K562 (cell line): ENCODE data around the gene HOXC5. TPM values are rescaled to one million over a fixed set of nuclear protein-coding genes. Genes with fewer than 3 reads are reported as not detected.

Source experiments
- ATAC-seq: fragments of 200-7000 bp; cut with Tn5 transposase; 3 replicates; pipeline ENCODE4 v1.9.1; 2020; ENCODE audit warnings: moderate library complexity
- BruUV-seq: library from RNA; stranded (reverse); fragments of 400-500 nt; replicated peaks from 2 replicates; lab custom pipeline; 2021; lab: Mats Ljungman, UMichigan
- CTCF ChIA-PET: fragments of 300-600 bp; formaldehyde crosslinking; extraction: SDS; loops from one replicate; lab custom pipeline; 2021; ENCODE audit warnings: low intra/inter-chr PET ratio; lab: Yijun Ruan, JAX
- POLR2A ChIA-PET: fragments of 300-600, 350-650 bp; sonication (Branson Sonifier 250); formaldehyde crosslinking; extraction: SDS; loops from one replicate; lab custom pipeline; 2021; ENCODE audit warnings: antibody characterized with exemption, inconsistent platforms; lab: Yijun Ruan, JAX
- DNase-seq, 4 experiments: peaks; one replicate each; pipeline versions ENCODE4 v3.0.0 to v3.0.0-alpha.2; 2011 to 2018; ENCODE audit warnings: low spot score in 3 of 4, mixed read lengths in 3 of 4; ENCODE audit errors: extremely low read depth in 1 of 4
- FAIRE-seq: peaks from 2 replicates; lab custom pipeline; 2011; peaks lifted over from hg19 to GRCh38; lab: Jason Lieb, UNC
- H2AFZ ChIP-seq: 2 replicates; pipeline ENCODE4 v1.6.0; 2011; ENCODE audit warnings: low read depth, low read length, control low read depth, inconsistent platforms
- H3K27ac ChIP-seq: fragments of 200-600 bp; 3 replicates; pipeline ENCODE4 v1.8.0; 2011; ENCODE audit warnings: low read depth, mild to moderate bottlenecking, control low read depth, inconsistent platforms, low read length, moderate library complexity, mixed read lengths; ENCODE audit errors: extremely low read depth
- H3K27me3 ChIP-seq, 2 experiments: fragments of 300-600 bp in 1 of 2; 2 replicates in 1 of 2; 3 replicates in 1 of 2; pipeline versions ENCODE4 v1.6.0 to v1.8.0; 2011; ENCODE audit warnings: inconsistent platforms in 2 of 2, low read length in 2 of 2, mild to moderate bottlenecking in 1 of 2, mixed read lengths in 1 of 2, moderate library complexity in 1 of 2; ENCODE audit not compliant: control insufficient read depth in 2 of 2, insufficient read depth in 2 of 2
- H3K36me3 ChIP-seq: fragments of 300-600 bp; 3 replicates; pipeline ENCODE4 v1.8.0; 2011; ENCODE audit warnings: mild to moderate bottlenecking, low read length, inconsistent platforms; ENCODE audit not compliant: control insufficient read depth, insufficient read depth
- H3K4me1 ChIP-seq, 2 experiments: fragments of 200-600 bp in 1 of 2; replicated peaks in 1 of 2; 2 replicates in 1 of 2; 3 replicates in 1 of 2; pipeline versions ENCODE4 v1.5.1 to v1.8.0; 2011; ENCODE audit warnings: inconsistent platforms in 2 of 2, low read length in 2 of 2, mild to moderate bottlenecking in 1 of 2, mixed read lengths in 1 of 2, moderate library complexity in 1 of 2; ENCODE audit not compliant: control insufficient read depth in 2 of 2, insufficient read depth in 2 of 2
- H3K4me2 ChIP-seq: 2 replicates; pipeline ENCODE4 v1.6.1; 2011; ENCODE audit warnings: low read length, control low read depth, inconsistent platforms, mixed read lengths; ENCODE audit not compliant: insufficient read depth
- H3K4me3 ChIP-seq: fragments of 200-600 bp; sonication (generic), shearing (Covaris generic); 2 replicates; pipeline ENCODE4 v1.5.1; 2016; ENCODE audit warnings: control low read depth, inconsistent platforms
- H3K79me2 ChIP-seq: fragments of 200-600 bp; 3 replicates; pipeline ENCODE4 v1.8.0; 2011; ENCODE audit warnings: low read length, inconsistent platforms; ENCODE audit not compliant: control insufficient read depth, insufficient read depth
- H3K9ac ChIP-seq, 2 experiments: 2 replicates each; pipeline versions ENCODE4 v1.6.0 to v1.6.1; 2011; ENCODE audit warnings: low read depth in 2 of 2, low read length in 2 of 2, control low read depth in 1 of 2, inconsistent platforms in 1 of 2, mild to moderate bottlenecking in 1 of 2, mixed read lengths in 1 of 2; ENCODE audit not compliant: insufficient read depth in 1 of 2
- H3K9me1 ChIP-seq: one replicate; pipeline ENCODE4 v1.6.0; 2011; ENCODE audit warnings: inconsistent platforms, mild to moderate bottlenecking, low read length, moderate library complexity; ENCODE audit not compliant: control insufficient read depth, insufficient read depth
- H3K9me3 ChIP-seq: replicated peaks from 2 replicates; pipeline ENCODE4 v1.5.1; 2011; ENCODE audit warnings: low read depth, low read length, inconsistent platforms; ENCODE audit not compliant: control insufficient read depth, insufficient read depth
- H4K20me1 ChIP-seq: replicated peaks from 2 replicates; pipeline ENCODE4 v1.6.1; 2011; ENCODE audit warnings: low read length, inconsistent platforms, mixed read lengths; ENCODE audit not compliant: control insufficient read depth, insufficient read depth
- MLLT1 ChIP-seq, 2 experiments: fragments of 450-650 bp; IDR thresholded peaks; 2 replicates each; pipeline ENCODE4 v1.6.1; 2016
- ZNF316 ChIP-seq: fragments of 450-650 bp; IDR thresholded peaks from 2 replicates; pipeline ENCODE4 v1.6.1; 2016
- WGBS: fragments of 100-300 bp; shearing (Covaris generic); methylation state at CpG from one replicate; pipeline ENCODE4 v1.1.6; 2016; ENCODE audit warnings: low coverage, mixed read lengths; ENCODE audit not compliant: insufficient coverage; ENCODE audit errors: missing lambda C conversion rate; 5-methylcytosine and 5-hydroxymethylcytosine counted together
- in situ Hi-C: fragments of 300-500 bp; cut with MboI; formaldehyde crosslinking; loops from 4 replicates; pipeline ENCODE4 v1.15.0; 2018; ENCODE audit warnings: inconsistent platforms, mixed read lengths
- intact Hi-C: fragments of 100-400 bp; cut with micrococcal nuclease; formaldehyde crosslinking; loops from 2 replicates; pipeline ENCODE4 v1.14.2; 2022
- polyA plus RNA-seq, 8 experiments: library from polyadenylated mRNA; depleted of rRNA in 4 of 8; stranded (reverse) in 5 of 8; unstranded in 3 of 8; fragments of >200 nt; fragmentation: Nextera tagmentation in 2 of 8; fragmentation: Illumina TruSeq in 1 of 8; extraction: Ambion mirVana in 2 of 8; extraction: Trizol in 1 of 8; gene quantifications; 2 replicates each; pipeline versions ENCODE4 v1.2.1 to v1.2.3, GENCODE V29; 2011 to 2014; ENCODE audit warnings: inconsistent platforms in 1 of 8, missing spikeins in 1 of 8
- total RNA-seq, 7 experiments: library from RNA; depleted of rRNA in 6 of 7; stranded (reverse); fragments of >200 nt in 6 of 7; fragmentation: Illumina TruSeq in 2 of 7; extraction: Trizol in 2 of 7; gene quantifications; 2 replicates each; pipeline versions ENCODE4 v1.2.1 to v1.2.3, GENCODE V29; 2011 to 2021; ENCODE audit warnings: low replicate concordance in 1 of 7

HOXC5 gene
- total and polyA plus RNA-seq, 9 of the 15 experiments (the other 6 are each of a cell fraction or from before 2014, with no cell fraction given): 0.10 to 0.44 (median 0.18) TPM; not detected in 4

- Histone ChIP-seq H4K20me1 (no peaks in the 10 kb centered on the region), H3K36me3 (no peaks in the 10 kb centered on the region), H2AFZ (peak overlapping the region; percentile 78; the same call in 1 of the 2 replicates), H3K9me1 (no peaks in the 10 kb centered on the region), H3K27me3 (peaks cover 17 to 22% of the 10 kb centered on the region in 2 experiments), H3K4me1 (peaks cover 33 to 45% of the 10 kb centered on the region in 2 experiments), H3K79me2 (no peaks in the 10 kb centered on the region), H3K4me3 (no peak overlapping the region), H3K9me3 (no peaks in the 10 kb centered on the region), H3K4me2 (no peak overlapping the region), H3K27ac (no peak overlapping the region), H3K9ac (peak overlapping the region in 1 of 2 experiments; percentile 8; a peak in 1 of 4 replicates)
- CTCF ChIA-PET: interaction anchor here (1.4 to 3.9 kb wide), 6 partner anchors 18 to 394 kb away, joined by 7 to 26 read pairs (median 10); no protein-coding TSS in a partner anchor
- ATAC-seq: no peak
- 93% methylated on average over 15 of the region's 21 CpGs for WGBS
- in situ Hi-C loops: loop anchor here (5.0 to 10.0 kb wide), 2 partner anchors 217 to 379 kb away; partner anchors contain the start of gene GPR84
- DNase-seq: no peak
- TF ChIP-seq ZNF316 (no peak), MLLT1 (IDR thresholded peaks at IDR 0.05) (peak in 1 of 2 experiments; percentile 48; a peak in 1 of 4 replicates)
- FAIRE-seq: no peak
- intact Hi-C loops: loop anchor here (2.0 to 10.0 kb wide), 2 partner anchors 19 to 379 kb away; partner anchors contain the start of gene GPR84
- POLR2A ChIA-PET: interaction anchor here (0.5 to 0.9 kb wide), 2 partner anchors 266 to 343 kb away, joined by 3 read pairs; no protein-coding TSS in a partner anchor
- BruUV-seq: no TSS peak
These were observed 47.2 kb upstream of the HOXC5 start for GRCh38 chr12:53985692-53985993.
